Neural progenitor cell (in vitro differentiated cells): ENCODE data around the gene RPS27L. TPM values are rescaled to one million over a fixed set of nuclear protein-coding genes. Genes with fewer than 3 reads are reported as not detected.
A peak's percentile ranks its signal among the peaks of the same experiment; 100 is the strongest.

ENCODE experiments used
- DNase-seq: peaks from one replicate; pipeline ENCODE4 v3.0.0-alpha.2; 2016; ENCODE audit warnings: low spot score
- H2AFZ ChIP-seq: fragments of 200-600 bp; sonication (generic); replicated peaks from 2 replicates; pipeline ENCODE4 v1.6.1; 2016; ENCODE audit warnings: antibody characterized with exemption
- H3F3A ChIP-seq: fragments of 200-600 bp; sonication (generic); 2 replicates; pipeline ENCODE4 v1.6.1; 2016; ENCODE audit warnings: antibody characterized with exemption, low read depth
- H3K27ac ChIP-seq: fragments of 200-600 bp; sonication (generic); 2 replicates; pipeline ENCODE4 v1.5.1; 2016; ENCODE audit warnings: mild to moderate bottlenecking
- H3K27me3 ChIP-seq: fragments of 200-600 bp; sonication (generic); 2 replicates; pipeline ENCODE4 v1.6.1; 2016; ENCODE audit warnings: mild to moderate bottlenecking, moderate library complexity
- H3K36me3 ChIP-seq: fragments of 200-600 bp; sonication (generic); 2 replicates; pipeline ENCODE4 v1.5.1; 2016
- H3K4me1 ChIP-seq: fragments of 200-600 bp; sonication (generic); 2 replicates; pipeline ENCODE4 v1.6.1; 2016; ENCODE audit warnings: mixed run types
- H3K4me2 ChIP-seq: fragments of 200-600 bp; sonication (generic); 2 replicates; pipeline ENCODE4 v1.6.1; 2016
- H3K4me3 ChIP-seq: fragments of 200-600 bp; sonication (generic); 2 replicates; pipeline ENCODE4 v1.5.1; 2016
- H3K79me2 ChIP-seq: fragments of 200-600 bp; sonication (generic); 2 replicates; pipeline ENCODE4 v1.6.1; 2016; ENCODE audit warnings: low read depth
- H3K9ac ChIP-seq: fragments of 200-600 bp; sonication (generic); 2 replicates; pipeline ENCODE4 v1.6.1; 2016
- H3K9me3 ChIP-seq: fragments of 200-600 bp; sonication (generic); 2 replicates; pipeline ENCODE4 v1.5.1; 2016; ENCODE audit warnings: low read depth
- H4K20me1 ChIP-seq: fragments of 200-600 bp; sonication (generic); 2 replicates; pipeline ENCODE4 v1.6.1; 2016; ENCODE audit warnings: low read depth
- H3K27ac Mint-ChIP-seq: 3 replicates; pipeline ENCODE4 v1.8.0; 2021; ENCODE audit warnings: mixed read lengths
- H3K27me3 Mint-ChIP-seq: 2 replicates; pipeline ENCODE4 v1.8.0; 2022; ENCODE audit warnings: low read depth, mild to moderate bottlenecking, inconsistent platforms, moderate library complexity, mixed read lengths; ENCODE audit not compliant: insufficient read depth
- H3K36me3 Mint-ChIP-seq: 3 replicates; pipeline ENCODE4 v1.8.0; 2021; ENCODE audit warnings: mixed read lengths
- H3K4me1 Mint-ChIP-seq: 3 replicates; pipeline ENCODE4 v1.8.0; 2021; ENCODE audit warnings: mixed read lengths
- H3K4me3 Mint-ChIP-seq: 3 replicates; pipeline ENCODE4 v1.8.0; 2021; ENCODE audit warnings: mild to moderate bottlenecking, moderate library complexity, mixed read lengths
- H3K9me3 Mint-ChIP-seq: 3 replicates; pipeline ENCODE4 v1.8.0; 2020; ENCODE audit warnings: mixed read lengths
- EZH2 ChIP-seq: fragments of 200-600 bp; sonication (generic); IDR thresholded peaks from 2 replicates; pipeline ENCODE4 v1.6.1; 2017; ENCODE audit warnings: antibody characterized with exemption, mild to moderate bottlenecking, moderate library complexity
- EZH2phosphoT487 ChIP-seq: fragments of 200-600 bp; sonication (generic); IDR thresholded peaks from 2 replicates; pipeline ENCODE4 v1.6.1; 2017; ENCODE audit warnings: antibody characterized with exemption
- total RNA-seq: library from RNA; depleted of rRNA; stranded (reverse); fragments of >200 nt; gene quantifications from 2 replicates; pipeline ENCODE4 v1.2.3, GENCODE V29; 2015; ENCODE audit warnings: low replicate concordance
- TF ChIP-seq, protein P1 (sequence below): fragments of 200-600 bp; sonication (generic); IDR thresholded peaks from 2 replicates; pipeline ENCODE4 v1.5.1; 2017; ENCODE audit warnings: antibody characterized with exemption, mild to moderate bottlenecking

RPS27L gene
- total RNA-seq, 1 donor from 2014 or later, result 111 TPM

DNA sequence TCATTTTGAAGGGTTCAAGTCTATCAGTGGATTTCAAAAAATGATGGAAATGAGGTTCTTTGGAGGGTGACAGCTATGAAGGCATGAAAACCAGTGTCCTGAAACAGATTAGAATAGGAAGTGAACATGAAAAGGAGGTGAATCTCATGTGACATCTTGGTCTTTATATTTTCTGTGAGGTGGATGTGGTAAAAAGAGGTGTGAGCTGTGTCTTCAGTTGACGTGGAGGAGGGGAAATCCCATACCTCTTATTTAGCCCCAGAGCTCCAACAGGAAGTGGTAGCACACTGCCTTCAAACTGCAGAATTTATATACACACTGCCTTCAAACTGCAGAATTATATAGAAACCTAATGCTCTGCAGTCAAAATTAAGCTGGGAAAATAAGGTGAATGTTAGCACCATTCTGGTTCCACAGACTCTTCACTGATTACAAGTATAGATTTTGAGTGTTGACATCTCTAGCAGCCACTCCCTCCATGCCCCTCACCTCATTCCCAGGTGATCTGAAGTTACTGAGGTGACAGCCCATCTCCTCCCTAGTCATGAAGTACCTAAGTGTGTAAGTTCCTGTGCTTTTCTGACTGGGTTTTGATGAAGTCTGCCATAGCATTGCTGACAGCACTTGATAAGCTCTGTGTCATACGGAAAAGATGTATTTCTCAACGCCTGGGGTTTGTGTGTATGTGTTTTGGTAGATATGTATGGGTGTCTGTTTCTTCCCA, 34.8 kb upstream of the RPS27L start:
- Histone ChIP-seq H3K9ac (no peak overlapping the region), H3K4me2 (peak overlapping the region; percentile 78), H3K27me3 (no peaks in the 10 kb centered on the region), H3K4me3 (no peak overlapping the region), H3K9me3 (no peaks in the 10 kb centered on the region), H3F3A (peaks cover 12% of the 10 kb centered on the region), H4K20me1 (peaks cover 36% of the 10 kb centered on the region), H3K79me2 (peaks cover 73% of the 10 kb centered on the region), H3K36me3 (no peaks in the 10 kb centered on the region), H3K27ac (no peak overlapping the region), H2AFZ (no peak overlapping the region), H3K4me1 (peaks cover 49% of the 10 kb centered on the region)
- H3K27ac Mint-ChIP-seq, result no peak overlapping the region
- no peak overlapping the region for H3K4me3 Mint-ChIP-seq
- H3K4me1 Mint-ChIP-seq, result peaks cover 57% of the 10 kb centered on the region
- H3K36me3 Mint-ChIP-seq, result peaks cover 2% of the 10 kb centered on the region
- peaks cover 3% of the 10 kb centered on the region for H3K27me3 Mint-ChIP-seq
- DNase-seq, result no peak
- H3K9me3 Mint-ChIP-seq, result no peaks in the 10 kb centered on the region
- TF ChIP-seq EZH2phosphoT487 (no peak), EZH2 (no peak)
- TF ChIP-seq, protein P1, sequence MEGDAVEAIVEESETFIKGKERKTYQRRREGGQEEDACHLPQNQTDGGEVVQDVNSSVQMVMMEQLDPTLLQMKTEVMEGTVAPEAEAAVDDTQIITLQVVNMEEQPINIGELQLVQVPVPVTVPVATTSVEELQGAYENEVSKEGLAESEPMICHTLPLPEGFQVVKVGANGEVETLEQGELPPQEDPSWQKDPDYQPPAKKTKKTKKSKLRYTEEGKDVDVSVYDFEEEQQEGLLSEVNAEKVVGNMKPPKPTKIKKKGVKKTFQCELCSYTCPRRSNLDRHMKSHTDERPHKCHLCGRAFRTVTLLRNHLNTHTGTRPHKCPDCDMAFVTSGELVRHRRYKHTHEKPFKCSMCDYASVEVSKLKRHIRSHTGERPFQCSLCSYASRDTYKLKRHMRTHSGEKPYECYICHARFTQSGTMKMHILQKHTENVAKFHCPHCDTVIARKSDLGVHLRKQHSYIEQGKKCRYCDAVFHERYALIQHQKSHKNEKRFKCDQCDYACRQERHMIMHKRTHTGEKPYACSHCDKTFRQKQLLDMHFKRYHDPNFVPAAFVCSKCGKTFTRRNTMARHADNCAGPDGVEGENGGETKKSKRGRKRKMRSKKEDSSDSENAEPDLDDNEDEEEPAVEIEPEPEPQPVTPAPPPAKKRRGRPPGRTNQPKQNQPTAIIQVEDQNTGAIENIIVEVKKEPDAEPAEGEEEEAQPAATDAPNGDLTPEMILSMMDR, result no peak

DNA sequence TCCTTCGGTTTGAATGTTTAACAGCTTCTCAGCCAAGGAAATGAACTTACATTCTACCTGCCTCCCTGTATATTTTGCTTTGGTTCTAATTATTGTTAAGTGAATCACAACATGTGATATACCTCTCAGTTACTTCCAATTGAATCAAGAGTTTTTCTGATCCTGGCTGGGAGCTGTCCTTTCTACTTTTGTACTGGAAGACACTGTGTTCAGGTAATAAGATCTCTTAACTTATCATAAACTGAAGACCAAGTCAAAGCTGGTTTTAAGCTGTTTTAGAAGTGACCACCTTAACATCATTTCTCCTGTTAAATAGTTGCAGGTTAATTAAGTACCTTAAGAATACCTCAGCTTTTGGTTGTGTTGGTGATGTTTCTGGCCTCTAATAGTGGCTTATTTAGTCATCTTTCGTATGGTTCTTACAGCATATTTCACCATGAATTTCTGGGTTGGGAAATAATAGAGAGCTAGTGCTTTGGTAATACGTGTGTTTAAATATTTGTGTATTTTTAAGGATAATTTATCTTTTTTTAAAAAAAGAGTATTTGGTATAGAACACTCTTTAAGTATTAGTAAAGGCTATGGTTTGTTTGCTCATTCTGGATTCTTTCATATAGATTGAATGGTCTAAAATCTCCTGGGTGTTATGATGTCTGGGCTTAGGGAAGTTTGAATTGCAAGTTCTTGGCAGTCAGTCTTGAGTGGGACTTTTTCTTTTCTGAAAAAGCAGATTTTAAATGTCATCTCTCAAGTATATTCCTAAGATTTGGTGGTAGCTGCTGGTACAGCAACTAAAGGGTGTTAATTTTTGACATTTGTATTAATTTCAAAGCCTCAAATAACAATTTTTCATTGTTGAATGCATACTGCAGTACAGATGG, 33.7 kb upstream of the RPS27L start:
- Histone ChIP-seq H3F3A (peaks cover 12% of the 10 kb centered on the region), H3K9ac (no peak overlapping the region), H3K27ac (no peak overlapping the region), H3K4me1 (peaks cover 38% of the 10 kb centered on the region), H2AFZ (no peak overlapping the region), H3K4me2 (peak overlapping the region; percentile 78), H3K4me3 (peak overlapping the region; percentile 98), H3K27me3 (no peaks in the 10 kb centered on the region), H4K20me1 (peaks cover 27% of the 10 kb centered on the region), H3K9me3 (no peaks in the 10 kb centered on the region), H3K79me2 (peaks cover 63% of the 10 kb centered on the region), H3K36me3 (no peaks in the 10 kb centered on the region)
- Mint-ChIP-seq H3K36me3 (peaks cover 2% of the 10 kb centered on the region), H3K4me1 (peaks cover 54% of the 10 kb centered on the region), H3K27ac (no peak overlapping the region), H3K27me3 (peaks cover 3% of the 10 kb centered on the region), H3K9me3 (no peaks in the 10 kb centered on the region), H3K4me3 (peak overlapping the region; percentile 88)
- no peak for DNase-seq
- TF ChIP-seq EZH2, result no peak
- no peak for TF ChIP-seq EZH2phosphoT487
- TF ChIP-seq, protein P1, result no peak

DNA sequence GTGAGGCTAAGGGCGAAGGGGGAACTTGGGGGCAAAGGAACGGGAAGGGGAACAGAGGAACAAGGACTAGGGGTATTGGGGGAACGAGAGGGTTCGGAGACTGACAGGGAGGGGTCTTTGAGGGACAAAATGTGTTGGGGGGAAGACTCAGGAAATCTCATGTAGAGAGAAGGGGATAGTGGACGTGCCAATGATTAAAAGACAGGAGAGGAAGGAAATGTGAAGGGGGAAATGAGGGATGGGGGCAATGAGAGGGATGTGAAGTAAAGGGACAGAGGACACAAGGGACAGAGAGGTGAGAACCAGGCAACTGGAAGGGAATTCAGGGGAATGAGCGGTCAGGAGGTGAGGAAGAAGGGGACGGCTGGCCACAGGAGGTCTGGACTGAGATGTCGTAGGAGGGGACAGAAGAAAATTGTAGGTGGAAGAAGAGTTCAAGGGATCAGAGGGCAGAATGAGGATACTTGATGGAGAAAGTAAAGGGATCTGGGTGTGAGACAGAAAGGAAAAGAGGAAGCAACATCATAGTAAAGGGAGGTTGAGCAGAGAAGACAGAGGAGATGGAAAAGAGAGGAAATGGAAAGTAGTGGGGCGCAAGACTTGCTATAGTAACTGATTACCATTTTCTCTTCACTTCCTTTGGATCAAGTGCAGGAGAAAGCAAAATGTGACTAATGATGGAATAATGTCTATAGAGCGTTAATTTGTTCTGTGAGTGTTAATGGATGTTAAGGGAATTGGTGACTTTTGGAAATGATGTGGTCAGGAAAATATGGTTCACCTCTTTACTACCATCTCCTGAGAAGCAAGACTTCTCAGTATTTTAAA, 32.9 kb upstream of the RPS27L start:
- peak overlapping the region; percentile 93 for H2AFZ ChIP-seq
- peak overlapping the region; percentile 88 for H3K4me3 Mint-ChIP-seq
- TF ChIP-seq, protein P1, result no peak
- TF ChIP-seq EZH2 (no peak), EZH2phosphoT487 (no peak)
- H3K27me3 ChIP-seq, result no peaks in the 10 kb centered on the region
- H3K4me3 ChIP-seq, result peak overlapping the region; percentile 98
- H3K27me3 Mint-ChIP-seq, result peaks cover 3% of the 10 kb centered on the region
- no peak overlapping the region for H3K27ac ChIP-seq
- H3K36me3 Mint-ChIP-seq, result peaks cover 2% of the 10 kb centered on the region
- peak overlapping the region; percentile 78 for H3K4me2 ChIP-seq
- H3K9me3 Mint-ChIP-seq, result no peaks in the 10 kb centered on the region
- DNase-seq, result peak; percentile 47
- H3K36me3 ChIP-seq, result no peaks in the 10 kb centered on the region
- H3K4me1 ChIP-seq, result peaks cover 35% of the 10 kb centered on the region
- H3K9me3 ChIP-seq, result no peaks in the 10 kb centered on the region
- peaks cover 54% of the 10 kb centered on the region for H3K79me2 ChIP-seq
- peaks cover 12% of the 10 kb centered on the region for H3F3A ChIP-seq
- H4K20me1 ChIP-seq, result peaks cover 22% of the 10 kb centered on the region
- peak overlapping the region; percentile 16 for H3K27ac Mint-ChIP-seq
- H3K9ac ChIP-seq, result peak overlapping the region; percentile 59
- H3K4me1 Mint-ChIP-seq, result peaks cover 51% of the 10 kb centered on the region
